Transverse colon (tissue), 4 donors: ENCODE results near the gene STRA6. TPM values are rescaled to one million over a fixed set of nuclear protein-coding genes. Genes with fewer than 3 reads are reported as not detected.

Experiments
- DNase-seq: peaks from one replicate; pipeline ENCODE4 v3.0.0-alpha.2; 2019
- H3K27ac ChIP-seq, 4 donors: fragments of 200-600 bp; sonication (generic); 2 replicates each; pipeline ENCODE4 v1.5.1; 2016 to 2018; ENCODE audit warnings: inconsistent platforms in 4 of 4
- H3K27me3 ChIP-seq: fragments of 200-600 bp; sonication (generic); 2 replicates; pipeline ENCODE4 v1.5.1; 2017; ENCODE audit warnings: inconsistent platforms
- H3K36me3 ChIP-seq, 4 donors: fragments of 200-600 bp; sonication (generic); 2 replicates each; pipeline ENCODE4 v1.5.1; 2017 to 2019; ENCODE audit warnings: inconsistent platforms in 4 of 4
- H3K4me1 ChIP-seq, 4 donors: fragments of 200-600 bp; sonication (generic); 2 replicates each; pipeline ENCODE4 v1.5.1; 2017 to 2020; ENCODE audit warnings: inconsistent platforms in 4 of 4
- H3K4me3 ChIP-seq, 4 donors: fragments of 200-600 bp; sonication (generic); 1 replicate in 1 of 4; 2 replicates in 3 of 4; pipeline versions ENCODE4 v1.5.1 to v1.6.1; 2017 to 2019; ENCODE audit warnings: inconsistent platforms in 4 of 4
- H3K9me3 ChIP-seq, 2 donors: fragments of 200-600 bp; sonication (generic); 2 replicates each; pipeline ENCODE4 v1.5.1; 2017 to 2019; ENCODE audit warnings: inconsistent platforms in 2 of 2
- CTCF ChIP-seq, 5 experiments: fragments of 200-600 bp in 3 of 5; fragments of 450-650 bp in 2 of 5; sonication (generic) in 3 of 5; IDR thresholded peaks; 1 replicate in 2 of 5; 2 replicates in 3 of 5; pipeline ENCODE4 v1.5.1; 2016 to 2017; ENCODE audit warnings: antibody characterized with exemption in 5 of 5, inconsistent platforms in 3 of 5, mild to moderate bottlenecking in 2 of 5, moderate library complexity in 1 of 5
- EP300 ChIP-seq: sonication (generic); formaldehyde crosslinking; IDR thresholded peaks from one replicate; pipeline ENCODE4 v1.6.1; 2017; ENCODE audit warnings: antibody characterized with exemption, low read depth
- POLR2A ChIP-seq: fragments of 450-650 bp; IDR thresholded peaks from one replicate; pipeline ENCODE4 v1.6.1; 2016; ENCODE audit warnings: antibody characterized with exemption, mild to moderate bottlenecking, moderate library complexity
- POLR2AphosphoS5 ChIP-seq, 3 donors: sonication (generic); formaldehyde crosslinking; IDR thresholded peaks; one replicate each; pipeline ENCODE4 v1.6.1; 2016; ENCODE audit warnings: antibody characterized with exemption in 3 of 3
- WGBS, 2 donors: methylation state at CpG; one replicate each; pipeline ENCODE4 v1.1.5; 2018; ENCODE audit warnings: low coverage in 1 of 2; 5-methylcytosine and 5-hydroxymethylcytosine counted together
- in situ Hi-C, 4 donors: fragments of 200-750 bp; cut with MboI; loops; one replicate each; pipeline versions ENCODE4 v1.15.0 to v1.15.1; 2017; ENCODE audit warnings: low sequenced_read_pairs in 3 of 4, low pct_ligation_motif_present in 1 of 4, low pct_unique_long_range_greater_than_20kb in 1 of 4
- intact Hi-C: fragments of 100-400 bp; cut with DNase I; formaldehyde crosslinking; loops from one replicate; pipeline ENCODE4 v1.15.1; 2023; ENCODE audit warnings: low total_unique reads
- total RNA-seq, 4 donors: library from RNA; depleted of rRNA; stranded (reverse); fragments of >200 nt; gene quantifications; one replicate each; pipeline ENCODE4 v1.1.0, GENCODE V29; 2016

The STRA6 gene
- total RNA-seq, 4 donors from 2014 or later: not detected

DNA sequence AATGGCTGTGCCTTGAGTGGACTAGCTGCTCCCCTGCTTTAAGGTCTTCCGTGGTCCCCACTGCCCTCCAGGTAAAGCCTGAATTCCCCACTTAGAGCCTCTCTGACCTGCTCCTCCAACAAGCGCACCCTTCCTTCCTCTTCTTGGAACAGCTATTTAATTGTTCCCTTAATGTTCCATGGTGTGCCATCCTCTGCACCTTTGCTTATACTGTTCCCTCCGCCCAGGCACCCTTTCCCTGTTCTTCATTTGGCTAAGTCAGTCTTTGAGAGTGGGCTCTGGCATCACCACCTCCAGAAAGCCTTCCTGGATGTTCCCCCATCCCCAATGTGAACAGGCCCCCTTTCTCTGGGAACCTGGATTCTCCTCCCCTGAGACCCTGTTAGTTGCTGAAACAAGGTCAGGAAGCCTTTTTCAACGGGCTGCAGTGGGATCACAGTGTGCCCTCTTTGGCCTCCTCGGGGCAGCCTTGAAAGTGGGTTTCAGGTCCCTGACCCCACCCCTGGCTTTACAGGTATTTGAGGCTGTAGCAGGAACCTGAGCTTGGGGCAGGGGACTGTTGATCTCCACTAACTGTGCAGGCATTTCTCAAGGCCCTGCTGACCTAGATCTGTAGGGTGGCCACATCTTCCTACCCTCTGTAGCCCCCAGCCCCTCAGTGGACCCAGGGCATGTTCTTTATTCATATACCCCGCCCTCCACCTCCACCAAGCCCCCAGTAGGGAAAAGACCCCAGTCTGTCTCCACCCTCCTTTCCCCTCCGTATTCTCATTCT is 24.1 kb downstream of the STRA6 start:
- intact Hi-C loops (no loop called here), in situ Hi-C loops (no loop called here)
- Histone ChIP-seq H3K4me3 (no peak overlapping the region), H3K27me3 (no peaks in the 10 kb centered on the region), H3K4me1 (peaks cover 0 to 25% (median 6%) of the 10 kb centered on the region in 4 donors), H3K9me3 (no peaks in the 10 kb centered on the region), H3K27ac (peak overlapping the region in 1 of 4 donors; percentile 58), H3K36me3 (no peaks in the 10 kb centered on the region)
- WGBS, 2 donors: 80 to 87% methylated on average over 1 to 7 of the region's 7 CpGs
- no peak for DNase-seq
- TF ChIP-seq POLR2A (no peak), EP300 (no peak), CTCF (IDR thresholded peaks at IDR 0.05) (no peak), POLR2AphosphoS5 (IDR thresholded peaks at IDR 0.05) (no peak)

DNA sequence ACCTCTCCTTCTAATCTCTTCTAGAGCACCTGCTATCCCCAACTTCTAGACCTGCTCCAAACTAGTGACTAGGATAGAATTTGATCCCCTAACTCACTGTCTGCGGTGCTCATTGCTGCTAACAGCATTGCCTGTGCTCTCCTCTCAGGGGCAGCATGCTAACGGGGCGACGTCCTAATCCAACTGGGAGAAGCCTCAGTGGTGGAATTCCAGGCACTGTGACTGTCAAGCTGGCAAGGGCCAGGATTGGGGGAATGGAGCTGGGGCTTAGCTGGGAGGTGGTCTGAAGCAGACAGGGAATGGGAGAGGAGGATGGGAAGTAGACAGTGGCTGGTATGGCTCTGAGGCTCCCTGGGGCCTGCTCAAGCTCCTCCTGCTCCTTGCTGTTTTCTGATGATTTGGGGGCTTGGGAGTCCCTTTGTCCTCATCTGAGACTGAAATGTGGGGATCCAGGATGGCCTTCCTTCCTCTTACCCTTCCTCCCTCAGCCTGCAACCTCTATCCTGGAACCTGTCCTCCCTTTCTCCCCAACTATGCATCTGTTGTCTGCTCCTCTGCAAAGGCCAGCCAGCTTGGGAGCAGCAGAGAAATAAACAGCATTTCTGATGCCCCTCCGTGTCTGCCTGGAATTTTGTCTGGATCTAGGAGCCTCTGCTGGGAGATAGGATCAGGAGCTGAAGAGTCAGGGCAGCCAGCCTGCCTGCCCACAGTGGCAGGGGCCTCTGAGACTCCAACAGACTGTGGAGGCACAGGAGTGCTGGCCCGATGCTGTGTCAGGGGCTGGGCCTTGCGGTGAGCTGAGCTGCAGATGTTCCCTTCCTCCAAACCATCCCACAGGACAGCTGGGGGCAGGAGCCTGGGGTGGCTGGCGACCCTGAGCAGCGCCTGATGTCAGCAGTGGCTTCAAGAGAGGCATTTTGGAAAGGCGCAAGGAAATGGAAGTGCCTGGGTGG is 26.0 kb downstream of the STRA6 start:
- Histone ChIP-seq H3K9me3 (no peaks in the 10 kb centered on the region), H3K27me3 (no peaks in the 10 kb centered on the region), H3K36me3 (no peaks in the 10 kb centered on the region), H3K27ac (peak overlapping the region in 1 of 4 donors; percentile 37), H3K4me3 (no peak overlapping the region), H3K4me1 (peaks cover 6 to 35% (median 10%) of the 10 kb centered on the region in 4 donors)
- DNase-seq: no peak
- WGBS, 2 donors: 81 to 86% methylated on average over 4 to 10 of the region's 10 CpGs
- in situ Hi-C loops (no loop called here), intact Hi-C loops (no loop called here)
- TF ChIP-seq EP300 (no peak), POLR2A (no peak), CTCF (IDR thresholded peaks at IDR 0.05) (no peak), POLR2AphosphoS5 (IDR thresholded peaks at IDR 0.05) (no peak)

GRCh38 chr15:74175271-74176191 is 27.1 kb downstream of the STRA6 start:
- no peak for DNase-seq
- WGBS, 2 donors: 90 to 94% methylated on average over 2 to 40 of the region's 45 CpGs
- intact Hi-C loops (no loop called here), in situ Hi-C loops (no loop called here)
- peaks cover 6 to 35% (median 9%) of the 10 kb centered on the region in 4 donors for H3K4me1 ChIP-seq
- no peak overlapping the region for H3K4me3 ChIP-seq
- TF ChIP-seq CTCF (IDR thresholded peaks at IDR 0.05) (no peak), POLR2AphosphoS5 (IDR thresholded peaks at IDR 0.05) (no peak), EP300 (no peak), POLR2A (no peak)
- no peaks in the 10 kb centered on the region for H3K27me3 ChIP-seq
- H3K27ac ChIP-seq: peak overlapping the region in 1 of 4 donors; percentile 92
- H3K9me3 ChIP-seq: no peaks in the 10 kb centered on the region
- H3K36me3 ChIP-seq: no peaks in the 10 kb centered on the region
